Measurements from ENCODE around the gene VMAC. TPM values are rescaled to one million over a fixed set of nuclear protein-coding genes. Genes with fewer than 3 reads are reported as not detected.
A peak's percentile ranks its signal among the peaks of the same experiment; 100 is the strongest.

VMAC gene
- total and polyA plus RNA-seq, 10 donors: 2.1 to 15.9 (median 11.5) TPM

- intact Hi-C loops (cut with DNase I; ENCODE audit: low total_unique reads): loop anchor here (5.0 kb wide), 1 partner anchor 91 kb away; no protein-coding TSS in a partner anchor
- DNase-seq: no peak
- peak overlapping the region in 2 of 8 donors; percentile 46 to 54 for H3K27ac ChIP-seq
- peaks cover 0 to 46% (median 29%) of the 10 kb centered on the region in 6 donors for H3K36me3 ChIP-seq
- TF ChIP-seq POLR2AphosphoS5 (IDR thresholded peaks at IDR 0.05): peak in 2 of 3 donors; percentile 5 to 23
- no peak for TF ChIP-seq CTCF (IDR thresholded peaks at IDR 0.05 in 8 of 11, conservative IDR thresholded peaks at IDR 0.05 in 3 of 11)
- no peak for TF ChIP-seq POLR2A (IDR thresholded peaks at IDR 0.05)
- peaks cover 0 to 40% (median 17%) of the 10 kb centered on the region in 7 donors for H3K27me3 ChIP-seq (replicated peaks in 1 of 7)
- WGBS, 5 donors: 67 to 75% (median 71%) methylated on average over 13 of the region's 13 CpGs
- H3K4me1 ChIP-seq: peaks cover 0 to 46% (median 30%) of the 10 kb centered on the region in 6 donors
- no peaks in the 10 kb centered on the region for H3K9me3 ChIP-seq
- no peak overlapping the region for H3K4me3 ChIP-seq
Measured at GRCh38 chr19:5893296-5893903, 11.3 kb upstream of the VMAC start.

GRCh38 chr19:5893907-5894703 is 10.6 kb upstream of the VMAC start:
- TF ChIP-seq POLR2A (IDR thresholded peaks at IDR 0.05) (no peak), CTCF (IDR thresholded peaks at IDR 0.05 in 8 of 11, conservative IDR thresholded peaks at IDR 0.05 in 3 of 11) (peak in 1 of 11 experiments; percentile 9), POLR2AphosphoS5 (IDR thresholded peaks at IDR 0.05) (peak; percentile 77 to 82 (median 80))
- intact Hi-C loops (cut with DNase I; ENCODE audit: low total_unique reads): loop anchor here (5.0 kb wide), 1 partner anchor 92 kb away; no protein-coding TSS in a partner anchor

GRCh38 chr19:5894704-5895349 is 9.8 kb upstream of the VMAC start:
- TF ChIP-seq POLR2AphosphoS5 (IDR thresholded peaks at IDR 0.05) (peak in 1 of 3 donors; percentile 7), CTCF (IDR thresholded peaks at IDR 0.05 in 8 of 11, conservative IDR thresholded peaks at IDR 0.05 in 3 of 11) (no peak), POLR2A (IDR thresholded peaks at IDR 0.05) (no peak)
- DNase-seq: no peak
- Histone ChIP-seq H3K27me3 (replicated peaks in 1 of 7) (peaks cover 0 to 28% (median 12%) of the 10 kb centered on the region in 7 donors), H3K36me3 (peaks cover 0 to 49% (median 29%) of the 10 kb centered on the region in 6 donors), H3K4me3 (no peak overlapping the region), H3K27ac (peak overlapping the region in 5 of 8 donors; percentile 27 to 54 (median 48)), H3K9me3 (no peaks in the 10 kb centered on the region), H3K4me1 (peaks cover 0 to 49% (median 30%) of the 10 kb centered on the region in 6 donors)
- intact Hi-C loops (cut with DNase I; ENCODE audit: low total_unique reads): loop anchor here (5.0 kb wide), 1 partner anchor 93 kb away; no protein-coding TSS in a partner anchor
- 62 to 80% (median 73%) methylated on average over 18 to 28 of the region's 28 CpGs for WGBS, 5 donors

More at GRCh38 chr19:5893907-5894703, 10.6 kb upstream of the VMAC start:
- Histone ChIP-seq H3K27ac (peak overlapping the region in 5 of 8 donors; percentile 27 to 54 (median 48)), H3K4me3 (no peak overlapping the region), H3K4me1 (peaks cover 0 to 46% (median 30%) of the 10 kb centered on the region in 6 donors), H3K9me3 (no peaks in the 10 kb centered on the region), H3K36me3 (peaks cover 0 to 46% (median 29%) of the 10 kb centered on the region in 6 donors), H3K27me3 (replicated peaks in 1 of 7) (peaks cover 0 to 33% (median 17%) of the 10 kb centered on the region in 7 donors)
- 64 to 83% (median 66%) methylated on average over 17 to 28 of the region's 28 CpGs for WGBS, 5 donors
- DNase-seq: peak; percentile 78

All from spleen (tissue), 11 donors.